SK-N-MC (cell line): ENCODE measurements around the gene CDCA4.

Source experiments
- EZH2 ChIP-seq: fragments of 200-600 bp; sonication (generic); IDR thresholded peaks from one replicate; pipeline ENCODE4 v1.6.1; 2017; ENCODE audit warnings: antibody characterized with exemption
- FOXP2 ChIP-seq: optimal IDR thresholded peaks from 2 replicates; pipeline ENCODE3; 2011; ENCODE audit warnings: mild to moderate bottlenecking, moderate library complexity; ENCODE audit not compliant: insufficient read depth; ENCODE audit errors: extremely low read length, control extremely low read depth
- POLR2AphosphoS5 ChIP-seq: IDR thresholded peaks from 2 replicates; pipeline ENCODE4 v1.6.1; 2012; ENCODE audit warnings: mild to moderate bottlenecking, low read depth, low read length, borderline replicate concordance

DNA sequence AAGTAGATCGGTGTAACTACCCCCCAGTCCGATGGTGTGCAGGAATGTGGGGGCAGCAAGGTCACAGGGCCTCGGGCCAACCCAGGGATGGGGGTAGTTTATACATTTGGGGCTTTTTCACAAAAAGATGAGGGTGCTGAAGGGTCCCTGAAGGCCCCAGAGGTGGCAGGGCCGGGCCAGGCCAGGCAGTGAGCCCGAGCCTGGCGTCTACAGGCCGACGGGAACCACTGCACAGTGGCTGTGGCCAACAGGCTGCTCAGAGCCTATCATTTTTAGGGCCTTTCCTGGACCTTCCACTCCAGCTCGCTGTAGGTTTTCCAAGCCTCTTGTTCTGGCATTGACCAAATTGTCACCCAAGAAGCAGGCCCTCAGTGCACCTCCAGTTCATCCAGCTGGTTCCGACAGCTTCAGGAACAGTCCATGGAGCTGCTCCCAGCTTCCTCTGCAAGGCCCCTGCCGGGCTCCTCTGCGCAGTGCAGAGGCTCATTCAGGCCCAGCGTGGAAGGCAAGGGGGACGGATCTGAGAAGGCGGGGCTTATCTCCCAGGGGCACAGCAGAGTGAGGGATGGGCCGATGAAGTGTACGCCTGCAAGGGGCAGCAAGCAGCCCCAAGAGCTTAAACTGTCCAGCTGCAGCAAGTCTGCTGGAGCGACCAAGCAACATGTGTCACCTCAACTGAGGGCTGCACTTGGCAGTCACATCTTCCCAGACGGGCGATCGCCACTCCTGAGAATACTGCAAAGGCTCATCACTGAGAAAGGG is 13.9 kb downstream of the CDCA4 start:
- TF ChIP-seq EZH2 = no peak
- 0 out of 2 replicates have a peak, but pooled peaks have one; percentile 2 for TF ChIP-seq POLR2AphosphoS5
- TF ChIP-seq FOXP2 = no peak
